Measurements from ENCODE around the gene USP36.
A peak's percentile ranks its signal among the peaks of the same experiment; 100 is the strongest.

Gene USP36

DNA sequence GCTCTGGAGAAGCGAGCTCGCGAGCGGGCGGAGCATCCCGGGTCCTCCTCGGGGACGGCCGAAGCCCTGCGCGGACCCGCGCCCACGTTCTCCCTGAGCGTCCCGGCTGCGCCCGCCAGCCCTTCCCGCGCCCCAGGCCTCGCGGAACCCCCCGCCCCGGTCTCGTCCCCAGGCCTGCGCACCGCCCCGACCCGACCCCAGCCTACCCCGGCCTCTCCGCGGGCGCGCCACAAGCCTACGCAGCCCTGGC, 159 bp downstream of the USP36 start:
- TF ChIP-seq CTCF (IDR thresholded peaks at IDR 0.05; ENCODE audit: low read depth, low read length) (no peak), EZH2phosphoT487 (IDR thresholded peaks at IDR 0.05; ENCODE audit: low read depth) (no peak)
- Histone ChIP-seq H3K4me2 (ENCODE audit: low read length) (peak overlapping the region; percentile 87), H4K20me1 (ENCODE audit: insufficient read depth, low read length) (peaks cover 29% of the 10 kb centered on the region), H3K27ac (ENCODE audit: low read length) (peak overlapping the region; percentile 61), H2AFZ (ENCODE audit: low read depth, low read length) (no peak overlapping the region), H3K27me3 (ENCODE audit: low read depth, low read length) (no peaks in the 10 kb centered on the region), H3K9ac (ENCODE audit: low read length) (peak overlapping the region; percentile 92), H3K79me2 (ENCODE audit: low read length) (peaks cover 59% of the 10 kb centered on the region), H3K4me3 (ENCODE audit: low read length) (peak overlapping the region; percentile 80), H3K9me3 (ENCODE audit: insufficient read depth, low read length) (no peaks in the 10 kb centered on the region), H3K4me1 (ENCODE audit: low read length) (peaks cover 17% of the 10 kb centered on the region), H3K36me3 (replicated peaks; ENCODE audit: low read depth, low read length) (peaks cover 25% of the 10 kb centered on the region)

- no peaks in the 10 kb centered on the region for H3K27me3 ChIP-seq (ENCODE audit: low read depth, low read length)
- peak overlapping the region; percentile 92 for H3K9ac ChIP-seq (ENCODE audit: low read length)
- TF ChIP-seq CTCF (IDR thresholded peaks at IDR 0.05; ENCODE audit: low read depth, low read length): no peak
- H3K4me3 ChIP-seq (ENCODE audit: low read length): peak overlapping the region; percentile 80
- peaks cover 31% of the 10 kb centered on the region for H3K36me3 ChIP-seq (replicated peaks; ENCODE audit: low read depth, low read length)
- peaks cover 17% of the 10 kb centered on the region for H3K4me1 ChIP-seq (ENCODE audit: low read length)
- peaks cover 29% of the 10 kb centered on the region for H4K20me1 ChIP-seq (ENCODE audit: insufficient read depth, low read length)
- H3K4me2 ChIP-seq (ENCODE audit: low read length): peak overlapping the region; percentile 87
- H3K27ac ChIP-seq (ENCODE audit: low read length): peak overlapping the region; percentile 61
- H2AFZ ChIP-seq (ENCODE audit: low read depth, low read length): no peak overlapping the region
- no peaks in the 10 kb centered on the region for H3K9me3 ChIP-seq (ENCODE audit: insufficient read depth, low read length)
- peaks cover 64% of the 10 kb centered on the region for H3K79me2 ChIP-seq (ENCODE audit: low read length)
Measured at GRCh38 chr17:78839762-78840529, 668 bp downstream of the USP36 start.

DNA sequence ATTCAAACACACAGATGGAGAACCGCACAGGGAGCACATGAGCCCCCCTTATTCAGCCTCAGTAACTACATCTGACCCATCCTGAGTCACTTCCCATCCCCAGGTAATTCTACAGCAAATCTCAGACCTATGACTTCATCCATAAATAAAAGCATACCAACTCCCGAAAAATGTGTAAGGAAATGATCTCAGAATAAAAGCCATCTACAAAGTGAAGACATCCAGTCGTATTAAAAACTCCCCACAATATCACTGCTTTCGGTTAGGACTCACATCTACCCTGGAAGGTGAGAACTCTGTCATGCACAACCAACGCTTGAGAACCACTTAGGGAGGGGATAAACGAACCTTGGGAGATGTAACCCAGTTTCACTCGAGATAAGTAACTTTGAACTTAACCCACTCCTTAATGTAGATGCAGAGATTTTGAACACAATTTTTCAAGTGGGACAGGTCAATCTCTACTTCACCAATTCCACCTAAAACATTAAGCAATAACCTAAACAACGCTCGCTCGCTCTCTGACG, 1.3 kb downstream of the USP36 start:
- no peak overlapping the region for H2AFZ ChIP-seq (ENCODE audit: low read depth, low read length)
- peaks cover 17% of the 10 kb centered on the region for H3K4me1 ChIP-seq (ENCODE audit: low read length)
- peak overlapping the region; percentile 61; the same call in 1 of the 2 replicates for H3K27ac ChIP-seq (ENCODE audit: low read length)
- peaks cover 29% of the 10 kb centered on the region for H4K20me1 ChIP-seq (ENCODE audit: insufficient read depth, low read length)
- peak overlapping the region; percentile 80 for H3K4me3 ChIP-seq (ENCODE audit: low read length)
- H3K4me2 ChIP-seq (ENCODE audit: low read length): peak overlapping the region; percentile 87
- no peaks in the 10 kb centered on the region for H3K27me3 ChIP-seq (ENCODE audit: low read depth, low read length)
- H3K36me3 ChIP-seq (replicated peaks; ENCODE audit: low read depth, low read length): peaks cover 31% of the 10 kb centered on the region
- H3K9ac ChIP-seq (ENCODE audit: low read length): peak overlapping the region; percentile 92
- no peak for TF ChIP-seq CTCF (IDR thresholded peaks at IDR 0.05; ENCODE audit: low read depth, low read length)
- TF ChIP-seq EZH2phosphoT487 (IDR thresholded peaks at IDR 0.05; ENCODE audit: low read depth): no peak
- H3K9me3 ChIP-seq (ENCODE audit: insufficient read depth, low read length): no peaks in the 10 kb centered on the region
- H3K79me2 ChIP-seq (ENCODE audit: low read length): peaks cover 64% of the 10 kb centered on the region

DNA sequence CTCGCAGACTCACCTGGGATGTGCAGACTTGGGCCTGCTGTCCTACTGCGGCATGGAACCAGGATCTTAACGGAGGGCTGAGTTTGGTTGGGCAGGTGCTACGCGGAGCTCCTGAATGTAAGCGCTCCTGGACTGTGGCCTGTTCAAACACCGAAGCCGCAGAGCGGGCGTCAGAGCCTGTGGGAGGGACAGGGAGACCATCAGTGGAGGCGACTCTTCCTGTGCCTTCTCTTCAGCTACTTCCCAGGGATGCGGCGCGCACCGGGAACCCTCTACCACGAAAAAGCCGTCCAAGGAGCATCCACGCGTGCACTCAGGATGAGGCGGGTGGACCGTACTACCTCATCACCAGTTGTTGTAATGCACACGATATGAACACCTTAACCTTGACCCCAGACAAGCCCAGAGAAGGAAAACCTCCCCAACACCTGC, 2.0 kb downstream of the USP36 start:
- no peak overlapping the region for H3K27ac ChIP-seq (ENCODE audit: low read length)
- peak overlapping the region; percentile 80 for H3K4me3 ChIP-seq (ENCODE audit: low read length)
- peaks cover 17% of the 10 kb centered on the region for H3K4me1 ChIP-seq (ENCODE audit: low read length)
- H3K9ac ChIP-seq (ENCODE audit: low read length): peak overlapping the region; percentile 92
- H3K4me2 ChIP-seq (ENCODE audit: low read length): peak overlapping the region; percentile 87
- TF ChIP-seq CTCF (IDR thresholded peaks at IDR 0.05; ENCODE audit: low read depth, low read length) (no peak), EZH2phosphoT487 (IDR thresholded peaks at IDR 0.05; ENCODE audit: low read depth) (no peak)
- peaks cover 33% of the 10 kb centered on the region for H3K36me3 ChIP-seq (replicated peaks; ENCODE audit: low read depth, low read length)
- H2AFZ ChIP-seq (ENCODE audit: low read depth, low read length): no peak overlapping the region
- no peaks in the 10 kb centered on the region for H3K9me3 ChIP-seq (ENCODE audit: insufficient read depth, low read length)
- peaks cover 65% of the 10 kb centered on the region for H3K79me2 ChIP-seq (ENCODE audit: low read length)
- peaks cover 29% of the 10 kb centered on the region for H4K20me1 ChIP-seq (ENCODE audit: insufficient read depth, low read length)
- no peaks in the 10 kb centered on the region for H3K27me3 ChIP-seq (ENCODE audit: low read depth, low read length)
